Measurements from ENCODE around the gene NMNAT3.

DNA sequence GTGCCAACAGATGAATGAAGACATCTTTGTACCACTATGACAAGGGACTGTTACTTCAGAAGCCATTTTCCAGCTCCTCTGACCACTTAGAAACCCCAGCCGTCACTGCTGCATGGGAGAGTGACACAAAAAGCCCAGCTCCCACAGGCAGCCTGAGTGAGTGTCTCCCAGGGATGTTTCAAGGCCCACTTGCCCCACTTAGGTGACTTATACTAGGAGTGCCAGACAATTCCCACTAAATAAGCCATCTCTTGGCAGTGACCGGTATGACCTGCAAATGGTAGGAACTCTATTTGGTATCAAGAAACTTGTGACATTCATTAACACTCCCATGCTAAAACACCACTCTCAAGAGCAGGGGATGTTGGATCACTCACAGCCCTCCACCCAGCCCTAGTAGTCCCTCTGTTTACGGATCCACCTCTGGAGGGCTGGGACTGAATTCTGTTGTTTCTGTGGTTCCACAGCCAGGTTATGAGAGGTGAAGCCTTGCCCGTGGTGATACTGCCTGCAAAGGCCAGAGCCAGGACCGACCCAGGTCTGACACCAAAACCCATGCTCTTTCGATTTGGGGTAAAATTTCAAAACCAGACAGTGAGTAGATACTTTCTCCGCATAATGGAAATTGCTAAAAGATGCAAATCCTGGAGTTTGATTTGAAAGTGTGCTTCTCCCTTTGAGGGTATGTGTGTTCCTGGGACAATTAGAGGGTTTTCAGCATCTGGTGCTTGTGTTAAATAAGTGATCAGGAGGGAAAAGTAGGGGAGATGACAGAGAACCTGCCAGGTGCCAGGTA lies 152.7 kb downstream of the NMNAT3 start:
- TF ChIP-seq, protein P1, sequence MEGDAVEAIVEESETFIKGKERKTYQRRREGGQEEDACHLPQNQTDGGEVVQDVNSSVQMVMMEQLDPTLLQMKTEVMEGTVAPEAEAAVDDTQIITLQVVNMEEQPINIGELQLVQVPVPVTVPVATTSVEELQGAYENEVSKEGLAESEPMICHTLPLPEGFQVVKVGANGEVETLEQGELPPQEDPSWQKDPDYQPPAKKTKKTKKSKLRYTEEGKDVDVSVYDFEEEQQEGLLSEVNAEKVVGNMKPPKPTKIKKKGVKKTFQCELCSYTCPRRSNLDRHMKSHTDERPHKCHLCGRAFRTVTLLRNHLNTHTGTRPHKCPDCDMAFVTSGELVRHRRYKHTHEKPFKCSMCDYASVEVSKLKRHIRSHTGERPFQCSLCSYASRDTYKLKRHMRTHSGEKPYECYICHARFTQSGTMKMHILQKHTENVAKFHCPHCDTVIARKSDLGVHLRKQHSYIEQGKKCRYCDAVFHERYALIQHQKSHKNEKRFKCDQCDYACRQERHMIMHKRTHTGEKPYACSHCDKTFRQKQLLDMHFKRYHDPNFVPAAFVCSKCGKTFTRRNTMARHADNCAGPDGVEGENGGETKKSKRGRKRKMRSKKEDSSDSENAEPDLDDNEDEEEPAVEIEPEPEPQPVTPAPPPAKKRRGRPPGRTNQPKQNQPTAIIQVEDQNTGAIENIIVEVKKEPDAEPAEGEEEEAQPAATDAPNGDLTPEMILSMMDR (conservative IDR thresholded peaks at IDR 0.05; ENCODE audit: low read depth in 2 of 2), result no peak
- TF ChIP-seq POLR2AphosphoS5 (IDR thresholded peaks at IDR 0.05; ENCODE audit: low read depth) (no peak), EZH2 (IDR thresholded peaks at IDR 0.05; ENCODE audit: low read depth, unreplicated experiment) (no peak), EZH2phosphoT487 (IDR thresholded peaks at IDR 0.05; ENCODE audit: unreplicated experiment) (no peak), JUNB (IDR thresholded peaks at IDR 0.05; ENCODE audit: unreplicated experiment) (no peak)

Measured in GM23338 (cell line).